Thoracic aorta (tissue), 2 donors: ENCODE data around the gene ZMIZ1. TPM values are rescaled to one million over a fixed set of nuclear protein-coding genes. Genes with fewer than 3 reads are reported as not detected.

ENCODE experiments used
- ATAC-seq: fragments of 150-250 bp; one replicate; pipeline ENCODE4 v1.8.0; 2017; ENCODE audit warnings: low read depth; ENCODE audit not compliant: insufficient number of reproducible peaks, low FRiP score
- DNase-seq: peaks from one replicate; pipeline ENCODE4 v3.0.0-alpha.2; 2020; ENCODE audit warnings: low spot score
- H3K27ac ChIP-seq, 2 donors: fragments of 200-600 bp; sonication (generic); 1 replicate in 1 of 2; 2 replicates in 1 of 2; pipeline ENCODE4 v1.5.1; 2016; ENCODE audit warnings: mild to moderate bottlenecking in 2 of 2, moderate library complexity in 2 of 2
- H3K27me3 ChIP-seq: fragments of 200-600 bp; sonication (generic); replicated peaks from 2 replicates; pipeline ENCODE4 v1.6.0; 2016; ENCODE audit warnings: mild to moderate bottlenecking; ENCODE audit not compliant: insufficient read depth
- H3K36me3 ChIP-seq: fragments of 200-600 bp; sonication (generic); one replicate; pipeline ENCODE4 v1.5.1; 2016
- H3K4me1 ChIP-seq, 2 donors: fragments of 200-600 bp; sonication (generic); 1 replicate in 1 of 2; 2 replicates in 1 of 2; pipeline versions ENCODE4 v1.5.1 to v1.6.0; 2016; ENCODE audit warnings: low read depth in 2 of 2, mild to moderate bottlenecking in 1 of 2; ENCODE audit not compliant: control insufficient read depth in 1 of 2
- H3K4me3 ChIP-seq: fragments of 200-600 bp; sonication (generic); 2 replicates; pipeline ENCODE4 v1.5.1; 2016; ENCODE audit warnings: mild to moderate bottlenecking
- H3K9me3 ChIP-seq: fragments of 200-600 bp; sonication (generic); 2 replicates; pipeline ENCODE4 v1.5.1; 2016
- CTCF ChIP-seq: fragments of 200-600 bp; sonication (generic); IDR thresholded peaks from one replicate; pipeline ENCODE4 v1.5.1; 2019; ENCODE audit warnings: antibody characterized with exemption
- total RNA-seq, 2 donors: library from RNA; depleted of rRNA; stranded (reverse); fragments of >200 nt; gene quantifications; one replicate each; pipeline versions ENCODE4 v1.1.0 to v1.2.3, GENCODE V29; 2016

The ZMIZ1 gene
- total RNA-seq, 2 donors from 2014 or later: 57.8 to 81.6 TPM

GRCh38 chr10:79047584-79047874, 21.2 kb upstream of the ZMIZ1 start:
- H3K9me3 ChIP-seq: no peaks in the 10 kb centered on the region
- no peaks in the 10 kb centered on the region for H3K27me3 ChIP-seq
- H3K36me3 ChIP-seq: no peaks in the 10 kb centered on the region
- no peak for DNase-seq
- H3K27ac ChIP-seq: no peak overlapping the region
- H3K4me3 ChIP-seq: no peak overlapping the region
- ATAC-seq: no peak
- peaks cover 0 to 2% of the 10 kb centered on the region in 2 donors for H3K4me1 ChIP-seq
- no peak for TF ChIP-seq CTCF

GRCh38 chr10:79047875-79048638, 20.7 kb upstream of the ZMIZ1 start:
- ATAC-seq (no peak), DNase-seq (no peak)
- no peak for TF ChIP-seq CTCF
- no peaks in the 10 kb centered on the region for H3K36me3 ChIP-seq
- peaks cover 0 to 2% of the 10 kb centered on the region in 2 donors for H3K4me1 ChIP-seq
- no peaks in the 10 kb centered on the region for H3K27me3 ChIP-seq
- H3K9me3 ChIP-seq: no peaks in the 10 kb centered on the region
- no peak overlapping the region for H3K4me3 ChIP-seq
- no peak overlapping the region for H3K27ac ChIP-seq

- no peaks in the 10 kb centered on the region for H3K9me3 ChIP-seq
- no peak for DNase-seq
- H3K4me1 ChIP-seq: peaks cover 0 to 2% of the 10 kb centered on the region in 2 donors
- no peak for ATAC-seq
- H3K27me3 ChIP-seq: no peaks in the 10 kb centered on the region
- H3K4me3 ChIP-seq: no peak overlapping the region
- H3K36me3 ChIP-seq: no peaks in the 10 kb centered on the region
- TF ChIP-seq CTCF: no peak
- H3K27ac ChIP-seq: no peak overlapping the region
Observed at GRCh38 chr10:79048639-79049550, 19.9 kb upstream of the ZMIZ1 start.

GRCh38 chr10:79049931-79050895, 18.6 kb upstream of the ZMIZ1 start:
- Histone ChIP-seq H3K4me3 (no peak overlapping the region), H3K27me3 (no peaks in the 10 kb centered on the region), H3K9me3 (no peaks in the 10 kb centered on the region), H3K4me1 (peaks cover 0 to 2% of the 10 kb centered on the region in 2 donors), H3K36me3 (no peaks in the 10 kb centered on the region), H3K27ac (no peak overlapping the region)
- DNase-seq (no peak), ATAC-seq (no peak)
- TF ChIP-seq CTCF: no peak
